Measurements from ENCODE around the gene JAM3. TPM values are rescaled to one million over a fixed set of nuclear protein-coding genes. Genes with fewer than 3 reads are reported as not detected.

JAM3 gene
- total and polyA plus RNA-seq, 2 of the 4 experiments (the other 2 are of a cell fraction), result 38.0 to 71.5 TPM

DNA sequence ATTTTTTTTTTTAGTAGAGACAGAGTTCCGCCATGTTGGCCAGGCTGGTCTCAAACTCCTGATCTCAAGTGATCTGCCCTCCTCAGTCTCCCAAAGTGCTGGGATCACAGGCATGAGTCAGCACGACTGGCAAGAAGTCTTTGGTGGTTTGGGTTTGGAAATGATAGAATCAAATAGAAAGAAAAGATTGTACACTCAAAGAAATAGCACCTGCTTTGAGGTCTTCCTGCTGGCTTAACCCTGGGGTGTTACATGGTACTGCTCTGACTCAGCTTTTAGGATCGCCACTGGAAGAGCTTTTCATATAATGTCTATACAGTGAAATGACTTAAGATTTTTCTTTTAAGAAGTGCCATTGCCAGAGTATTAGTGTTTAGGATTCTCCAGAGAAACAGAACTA lies 50.2 kb downstream of the JAM3 start:
- Histone ChIP-seq H3K9ac (ENCODE audit: low read depth, low read length) (no peak overlapping the region), H3K27me3 (ENCODE audit: control insufficient read depth, insufficient read depth, low read length) (no peaks in the 10 kb centered on the region), H3K23ac (ENCODE audit: low read depth, low read length) (no peak overlapping the region), H3K18ac (ENCODE audit: low read depth, low read length) (no peak overlapping the region; the same call in 1 of the 2 replicates), H4K5ac (ENCODE audit: low read depth, low read length) (no peak overlapping the region), H3K4me3 (ENCODE audit: insufficient read depth, low read depth, low read length) (no peak overlapping the region), H3K4ac (ENCODE audit: low read depth, low read length) (no peak overlapping the region), H2BK15ac (ENCODE audit: low read depth, low read length) (no peak overlapping the region), H3K14ac (replicated peaks; ENCODE audit: low read depth, low read length) (0 out of 2 replicates have a peak overlapping the region, but pooled peaks have one; percentile 59), H2AK5ac (ENCODE audit: low read depth, low read length) (no peak overlapping the region), H4K20me1 (ENCODE audit: insufficient read depth, low read length) (0 out of 2 replicates have a peak, but pooled peaks cover 5% of the 10 kb centered on the region), H2BK120ac (ENCODE audit: low read depth, low read length) (no peak overlapping the region), H4K8ac (ENCODE audit: low read depth in 2 of 2, low read length in 2 of 2) (no peak overlapping the region), H3K4me2 (ENCODE audit: low read depth, low read length) (peak overlapping the region; percentile 54; the same call in 1 of the 2 replicates), H3K9me1 (ENCODE audit: insufficient read depth, low read length) (peaks cover 6% of the 10 kb centered on the region), H4K91ac (ENCODE audit: insufficient read depth, low read depth, low read length) (no peak overlapping the region), H3K4me1 (ENCODE audit: control insufficient read depth, insufficient read depth, low read length) (peaks cover 16% of the 10 kb centered on the region), H3K79me1 (ENCODE audit: low read depth in 1 of 2, low read length in 2 of 2) (peaks cover 27 to 36% of the 10 kb centered on the region in 2 experiments; a peak in 3 of 4 replicates), H3K56ac (ENCODE audit: extremely low read depth, insufficient read depth, low read length) (no peak overlapping the region), H3K9me3 (ENCODE audit: control insufficient read depth, insufficient read depth, low read length) (no peaks in the 10 kb centered on the region), H2BK5ac (ENCODE audit: low read depth, low read length, poor library complexity, severe bottlenecking) (peak overlapping the region; percentile 69), H2AK9ac (replicated peaks; ENCODE audit: low read depth, low read length, poor library complexity) (no peak overlapping the region), H3K27ac (ENCODE audit: insufficient read depth, low read length) (peak overlapping the region; percentile 96; the same call in 1 of the 2 replicates), H2AFZ (replicated peaks; ENCODE audit: low read length, poor library complexity) (no peak overlapping the region), H2BK20ac (ENCODE audit: low read depth, low read length) (no peak overlapping the region), H3K36me3 (ENCODE audit: control insufficient read depth, insufficient read depth, low read length) (no peaks in the 10 kb centered on the region)
- DNase-seq (peak; percentile 86), ATAC-seq (ENCODE audit: low read depth) (0 out of 2 replicates have a peak, but pooled peaks have one; percentile 13)
- POLR2A ChIA-PET (ENCODE audit: unreplicated experiment), result no interaction called here
- TF ChIP-seq FOS (IDR thresholded peaks at IDR 0.05; ENCODE audit: low read depth, low read length), result peak; percentile 34
- peak; percentile 64 for TF ChIP-seq NFE2L2 (IDR thresholded peaks at IDR 0.05; ENCODE audit: low read depth, low read length)
- TF ChIP-seq RFX5 (IDR thresholded peaks at IDR 0.05; ENCODE audit: low read depth, low read length), result no peak
- TF ChIP-seq MAFK (IDR thresholded peaks at IDR 0.05; ENCODE audit: low read depth, low read length), result peak; percentile 18; the same call in 1 of the 2 replicates
- TF ChIP-seq SMC3 (IDR thresholded peaks at IDR 0.05; ENCODE audit: low read depth, low read length), result no peak
- TF ChIP-seq RCOR1 (IDR thresholded peaks at IDR 0.05; ENCODE audit: insufficient replicate concordance, low read length), result peak; percentile 84
- CTCF ChIA-PET, result no interaction called here
- no CpG with 5 or more reads among the region's 3 CpGs for WGBS, 2 experiments (ENCODE audit: extremely low coverage in 2 of 2, insufficient read length in 1 of 2)
- BruUV-seq (replicated peaks), result no TSS peak
- dilution Hi-C loops (cut with HindIII; ENCODE audit: low sequenced_read_pairs, unreplicated experiment) (no loop called here), intact Hi-C loops (cut with micrococcal nuclease) (loop anchor here (5.0 kb wide), 1 partner anchor 37 kb away; no protein-coding TSS in a partner anchor), in situ Hi-C loops (cut with MboI; ENCODE audit: low sequenced_read_pairs) (no loop called here)
